Vagina (tissue), 2 donors: ENCODE results near the gene NUBPL.

Source experiments
- CTCF ChIP-seq, 3 experiments: fragments of 450-650 bp in 2 of 3; fragments of 200-600 bp in 1 of 3; sonication (generic) in 1 of 3; IDR thresholded peaks; one replicate each; pipeline ENCODE4 v1.5.1; 2017 to 2019; ENCODE audit warnings: antibody characterized with exemption in 3 of 3, mild to moderate bottlenecking in 2 of 3, moderate library complexity in 2 of 3
- POLR2A ChIP-seq, 2 donors: fragments of 450-650 bp; IDR thresholded peaks; one replicate each; pipeline ENCODE4 v1.6.1; 2017; ENCODE audit warnings: antibody characterized with exemption in 2 of 2, mild to moderate bottlenecking in 2 of 2, moderate library complexity in 2 of 2
- POLR2AphosphoS5 ChIP-seq, 2 donors: sonication (generic); formaldehyde crosslinking; IDR thresholded peaks; one replicate each; pipeline ENCODE4 v1.9.0; 2017; ENCODE audit warnings: antibody characterized with exemption in 2 of 2, mild to moderate bottlenecking in 2 of 2, low read depth in 1 of 2; ENCODE audit not compliant: insufficient read depth in 1 of 2

- TF ChIP-seq CTCF (IDR thresholded peaks at IDR 0.05): no peak
- no peak for TF ChIP-seq POLR2A (IDR thresholded peaks at IDR 0.05)
- no peak for TF ChIP-seq POLR2AphosphoS5 (IDR thresholded peaks at IDR 0.05; ENCODE audit: insufficient read depth in 1 of 2, low read depth in 1 of 2)
Measured at GRCh38 chr14:31835049-31835448, 273.8 kb downstream of the NUBPL start.
